HG02642 (cell line): ENCODE data around the gene SEPTIN1.
"Not testable (repeated sequence)": the region's sequence is repeated elsewhere in the genome, so short reads cannot be mapped to it uniquely, and the experiment has no call there.

Source experiments
- ATAC-seq: cut with Tn5 transposase; IDR thresholded peaks from one replicate; pipeline ENCODE4 v1.9.1; 2021; ENCODE audit warnings: mild to moderate bottlenecking; ENCODE audit not compliant: unreplicated experiment, poor library complexity

SEPTIN1 gene

DNA sequence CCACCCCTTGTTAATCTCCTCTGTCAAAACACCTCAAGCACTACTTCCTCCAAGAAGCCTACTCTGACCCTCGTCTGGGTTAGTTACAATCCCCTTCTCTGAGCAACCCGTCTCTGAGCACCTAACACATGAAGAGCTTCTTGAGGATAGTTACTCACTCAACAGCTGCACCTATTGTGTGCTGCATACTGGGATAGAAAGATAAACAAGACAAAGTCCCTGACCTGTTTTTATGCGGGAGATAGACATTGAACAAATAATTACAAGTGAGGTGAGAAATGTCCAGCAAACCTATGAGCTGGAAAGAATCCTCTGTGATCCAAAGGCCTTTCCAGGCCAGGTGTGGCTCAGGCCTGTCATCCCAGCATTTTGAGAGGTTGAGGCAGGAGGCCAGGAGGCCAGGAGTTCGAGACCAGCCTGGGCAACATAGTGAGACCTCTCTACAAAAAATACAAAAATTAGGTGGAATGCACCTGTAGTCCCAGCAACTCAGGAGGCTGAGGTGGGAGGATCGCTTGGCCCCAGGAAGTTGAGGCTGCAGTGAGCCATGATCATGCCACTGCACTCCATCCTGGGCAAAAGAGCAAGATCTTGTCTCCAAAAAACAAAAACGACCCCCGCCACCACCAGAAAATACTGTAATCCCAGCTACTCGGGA, 19.5 kb upstream of the SEPTIN1 start:
- ATAC-seq: no peak

DNA sequence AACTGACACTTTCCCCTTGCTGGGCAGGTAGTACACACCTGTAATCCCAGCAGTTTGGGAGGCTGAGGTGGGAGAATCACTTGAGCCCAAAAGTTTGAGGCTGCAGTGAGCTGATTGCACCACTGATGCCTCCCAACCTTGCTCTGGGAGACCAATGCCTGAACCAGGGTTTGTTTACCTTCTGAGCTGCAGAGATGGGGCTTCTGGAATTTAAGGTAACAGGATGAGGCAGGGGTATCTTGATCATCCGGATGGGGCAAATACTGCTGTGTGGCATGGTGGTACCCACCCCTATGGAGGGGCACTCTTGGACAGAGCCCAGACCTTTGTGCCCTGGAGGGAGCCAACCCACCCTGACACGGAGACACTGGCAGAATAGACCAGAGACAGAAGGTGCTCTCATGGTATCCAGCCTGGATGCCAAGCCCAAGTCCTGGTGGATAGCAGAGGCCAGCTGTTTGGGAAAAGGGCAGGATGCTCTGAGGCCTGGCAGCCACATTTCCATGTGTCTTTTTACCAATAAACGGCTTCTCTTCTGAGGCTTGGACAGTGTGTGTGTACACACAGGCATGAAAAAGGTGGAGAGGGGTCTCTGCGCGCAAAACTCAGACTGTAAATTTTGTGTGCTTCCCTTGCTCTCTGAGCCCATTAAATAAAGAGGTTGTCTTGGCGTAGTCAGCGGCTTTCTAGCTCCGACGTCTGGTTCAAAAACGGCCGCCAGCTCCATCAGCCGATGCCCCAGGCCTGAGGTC, 17.2 kb upstream of the SEPTIN1 start:
- no peak for ATAC-seq

DNA sequence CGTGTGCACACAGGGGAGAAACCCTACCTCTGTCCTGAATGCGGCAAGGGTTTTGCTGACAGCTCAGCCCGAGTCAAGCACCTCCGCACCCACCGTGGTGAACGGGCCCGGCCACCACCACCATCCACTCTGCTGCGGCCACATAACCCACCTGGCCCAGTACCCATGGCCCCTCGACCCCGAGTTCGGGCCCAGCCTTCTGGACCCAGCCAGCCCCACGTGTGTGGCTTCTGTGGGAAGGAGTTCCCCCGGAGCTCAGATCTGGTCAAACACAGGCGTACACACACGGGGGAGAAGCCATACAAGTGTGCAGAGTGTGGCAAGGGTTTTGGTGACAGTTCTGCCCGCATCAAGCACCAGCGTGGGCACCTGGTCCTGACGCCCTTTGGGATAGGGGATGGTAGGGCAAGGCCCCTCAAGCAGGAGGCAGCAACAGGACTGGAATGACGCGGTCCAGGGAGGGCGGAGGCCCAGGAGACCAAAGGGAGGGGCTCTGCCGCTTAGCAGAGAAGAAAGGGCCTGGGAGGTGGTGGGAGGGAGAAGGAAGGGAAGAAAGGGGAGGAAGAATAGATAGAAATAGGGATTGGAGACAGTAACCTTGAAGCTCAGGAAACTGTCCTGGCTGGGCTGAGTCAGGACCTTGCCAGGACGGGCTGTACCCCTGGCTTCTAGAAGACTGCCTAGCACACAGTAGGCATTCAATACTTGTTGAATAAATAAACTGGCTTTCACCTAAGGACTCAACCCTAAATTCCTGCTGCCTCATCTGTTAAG, 16.5 kb upstream of the SEPTIN1 start:
- no peak for ATAC-seq

DNA sequence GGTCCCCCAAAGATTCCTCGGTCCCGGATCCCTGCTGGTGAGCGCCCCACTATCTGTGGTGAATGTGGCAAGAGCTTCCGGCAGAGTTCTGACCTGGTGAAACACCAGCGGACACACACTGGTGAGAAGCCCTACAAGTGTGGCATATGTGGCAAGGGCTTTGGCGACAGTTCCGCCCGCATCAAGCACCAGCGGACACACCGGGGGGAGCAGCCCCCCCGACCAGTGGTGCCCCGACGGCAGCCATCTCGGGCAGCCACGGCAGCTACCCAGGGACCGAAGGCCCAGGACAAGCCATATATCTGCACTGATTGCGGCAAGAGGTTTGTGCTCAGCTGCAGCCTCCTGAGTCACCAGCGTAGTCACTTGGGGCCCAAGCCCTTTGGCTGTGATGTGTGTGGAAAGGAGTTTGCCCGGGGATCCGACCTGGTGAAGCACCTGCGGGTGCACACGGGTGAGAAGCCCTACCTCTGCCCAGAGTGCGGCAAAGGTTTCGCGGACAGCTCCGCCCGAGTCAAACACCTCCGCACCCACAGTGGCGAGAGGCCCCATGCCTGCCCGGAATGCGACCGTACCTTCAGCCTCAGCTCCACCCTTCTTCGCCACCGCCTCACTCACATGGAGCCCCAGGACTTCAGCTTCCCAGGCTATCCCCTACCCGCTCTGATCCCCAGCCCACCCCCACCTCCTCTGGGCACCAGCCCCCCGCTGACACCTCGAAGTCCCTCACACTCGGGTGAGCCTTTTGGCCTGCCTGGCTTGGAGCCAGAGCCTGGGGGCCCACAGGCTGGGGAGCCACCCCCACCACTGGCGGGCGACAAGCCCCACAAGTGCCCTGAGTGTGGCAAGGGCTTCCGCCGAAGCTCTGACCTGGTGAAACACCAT, 15.7 kb upstream of the SEPTIN1 start:
- ATAC-seq: no peak

DNA sequence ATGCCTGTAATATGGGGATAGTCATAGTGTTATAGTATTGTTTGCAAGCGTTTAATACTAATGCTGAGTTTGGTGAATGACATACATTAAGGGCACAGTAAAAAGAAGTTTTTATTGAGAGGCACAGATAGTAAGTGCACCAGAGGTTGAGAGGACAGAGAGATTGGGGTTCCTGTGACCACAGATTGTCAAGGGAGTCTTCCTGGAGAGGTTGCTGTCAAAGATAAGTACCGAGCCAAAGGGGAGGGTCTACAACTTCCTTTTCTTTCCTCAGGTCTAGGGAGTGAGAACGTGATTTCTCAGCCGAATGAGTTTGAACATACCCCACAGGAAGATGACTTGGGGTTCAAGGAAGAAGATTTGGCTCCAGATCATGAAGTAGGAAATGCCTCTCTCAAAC, 14.7 kb upstream of the SEPTIN1 start:
- no peak for ATAC-seq

DNA sequence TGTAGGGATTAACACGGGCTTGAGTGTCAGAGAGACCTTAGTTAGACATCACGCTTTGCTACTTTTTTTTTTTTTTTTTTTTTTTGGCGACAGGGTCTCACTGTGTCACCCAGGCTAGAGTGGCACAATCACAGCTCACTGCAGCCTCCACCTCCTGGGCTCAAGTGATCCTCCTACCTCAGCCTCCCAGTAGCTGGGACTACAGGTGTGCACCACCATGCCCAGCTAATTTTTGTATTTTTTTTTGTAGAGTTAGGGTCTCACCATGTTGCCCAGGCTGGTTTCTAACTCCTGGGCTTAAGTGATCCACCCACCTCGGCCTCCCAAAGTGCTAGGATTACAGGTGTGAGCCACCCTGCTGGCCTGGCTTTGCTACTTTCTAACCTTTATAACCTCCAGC, 14.3 kb upstream of the SEPTIN1 start:
- not testable (repeated sequence) for ATAC-seq

DNA sequence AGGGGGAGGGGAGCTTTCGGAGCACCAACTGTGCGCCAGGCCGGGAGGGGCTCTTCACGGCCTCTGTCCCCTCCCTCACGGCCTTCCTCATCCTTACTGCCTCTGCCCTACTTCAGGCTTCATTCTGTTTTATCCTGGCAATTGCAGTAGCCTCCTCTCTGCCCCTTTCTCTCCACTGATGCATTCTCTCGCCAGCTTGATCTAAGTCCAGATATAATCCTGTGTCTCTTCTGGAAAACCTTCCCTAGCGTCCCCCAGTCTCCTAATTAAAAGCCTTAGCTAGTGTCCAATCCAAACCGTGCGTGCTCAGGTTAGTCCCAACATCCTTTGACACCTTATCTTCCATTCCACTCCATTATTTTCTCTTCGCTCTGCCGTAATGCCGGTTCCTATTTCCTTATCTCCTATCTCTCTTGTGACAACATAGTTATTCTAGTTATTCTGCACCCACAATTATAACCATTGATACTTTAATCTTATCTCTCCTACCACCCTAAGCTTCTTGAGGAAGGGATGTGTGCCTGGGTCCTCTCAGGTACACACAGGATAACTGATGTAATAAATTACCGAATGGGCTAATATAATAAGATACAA, 13.7 kb upstream of the SEPTIN1 start:
- ATAC-seq: no peak

DNA sequence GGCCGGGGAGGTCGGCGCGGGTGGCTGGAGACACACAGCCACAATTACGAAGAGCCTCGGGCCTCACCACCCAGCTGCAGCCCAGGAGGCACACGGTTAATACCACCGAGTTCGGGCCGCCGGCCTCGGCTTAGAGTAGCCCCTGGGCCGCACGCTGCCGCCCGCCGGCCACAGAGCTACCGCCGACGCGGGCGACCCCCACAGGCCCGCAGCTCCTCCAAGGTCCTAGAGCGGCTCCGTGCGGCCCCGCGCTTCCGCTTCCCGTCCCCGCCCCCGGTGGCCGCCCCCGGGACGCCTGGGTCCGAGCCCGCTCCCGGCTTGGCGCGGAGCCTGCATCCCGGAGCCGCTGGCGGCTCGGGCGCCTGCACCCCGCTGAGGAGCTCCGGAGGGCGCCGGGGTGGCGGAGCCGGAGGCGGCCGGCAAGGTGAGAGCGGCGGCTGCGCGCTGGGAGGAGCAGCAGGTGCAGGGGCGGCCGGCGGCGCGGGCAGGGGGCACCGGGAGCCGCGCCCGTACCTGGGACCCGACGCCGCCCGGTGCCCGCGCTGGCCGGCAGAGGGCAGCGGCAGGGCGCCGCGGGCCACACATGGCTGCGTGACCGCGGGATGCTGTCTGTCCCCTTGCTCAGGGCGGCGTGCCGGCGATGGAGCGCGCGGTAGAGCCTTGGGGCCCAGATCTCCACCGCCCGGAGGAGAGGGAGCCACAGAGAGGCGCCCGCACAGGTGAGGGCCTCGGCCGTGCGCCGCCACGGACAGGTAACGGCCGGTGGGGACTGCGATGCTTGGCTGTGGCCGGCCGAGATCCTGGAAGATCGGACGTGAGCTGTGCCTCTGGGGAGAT, 13.0 kb upstream of the SEPTIN1 start, which contains the start of gene ZNF48:
ZNF48 (plus strand) TSS at position 266 of the 837 bp plus-strand sequence; CDS start at position 641, 375 bp downstream.
- ATAC-seq: peak; percentile 76

DNA sequence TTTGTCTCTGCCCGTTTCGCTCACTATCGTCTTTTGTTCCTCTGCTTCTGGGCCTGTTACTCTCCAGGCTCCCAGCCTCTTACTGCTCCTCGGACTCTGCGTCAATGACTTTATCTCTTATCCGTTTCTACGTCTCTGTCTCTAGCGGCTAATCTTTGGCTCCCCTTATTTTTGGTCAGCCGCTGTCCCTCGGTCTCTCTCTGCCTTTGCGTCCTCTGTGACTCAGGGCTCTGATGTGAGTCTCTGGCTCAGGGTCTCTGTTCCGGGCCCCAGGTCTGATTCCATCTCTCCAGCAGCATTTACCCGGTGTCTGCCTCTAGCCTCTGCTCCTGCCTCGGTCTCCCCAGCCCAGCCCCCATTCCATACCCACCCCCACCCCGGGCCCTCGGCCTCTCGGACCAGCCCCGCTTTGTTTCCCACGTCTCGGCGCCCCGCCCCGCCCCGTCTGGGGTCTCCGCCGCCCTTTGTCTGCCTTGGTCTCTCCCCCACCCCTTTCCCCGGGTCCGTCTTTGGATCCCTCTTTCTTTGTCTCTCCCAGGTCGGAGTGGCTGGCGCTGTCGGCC, 12.3 kb upstream of the SEPTIN1 start:
- ATAC-seq: no peak

DNA sequence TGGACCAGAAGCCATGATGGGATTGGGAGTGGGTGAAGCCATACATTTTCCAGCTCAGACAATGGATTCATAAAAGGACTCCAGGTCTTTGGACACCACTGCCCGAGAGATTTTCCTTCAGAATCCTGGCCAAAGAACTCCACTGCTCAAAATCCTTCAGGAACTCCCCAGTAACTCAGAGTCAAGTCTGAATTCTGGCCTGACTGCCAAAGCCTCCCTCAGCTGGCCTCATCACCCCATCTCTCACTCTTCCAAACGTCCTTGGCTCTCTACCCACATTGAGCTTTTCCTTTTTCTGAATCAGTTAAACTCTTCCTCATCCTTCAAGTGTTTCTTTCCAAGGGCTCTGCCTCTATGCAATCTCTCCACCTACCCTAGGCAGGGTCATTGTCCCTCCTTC, 1.2 kb upstream of the SEPTIN1 start:
- no peak for ATAC-seq

DNA sequence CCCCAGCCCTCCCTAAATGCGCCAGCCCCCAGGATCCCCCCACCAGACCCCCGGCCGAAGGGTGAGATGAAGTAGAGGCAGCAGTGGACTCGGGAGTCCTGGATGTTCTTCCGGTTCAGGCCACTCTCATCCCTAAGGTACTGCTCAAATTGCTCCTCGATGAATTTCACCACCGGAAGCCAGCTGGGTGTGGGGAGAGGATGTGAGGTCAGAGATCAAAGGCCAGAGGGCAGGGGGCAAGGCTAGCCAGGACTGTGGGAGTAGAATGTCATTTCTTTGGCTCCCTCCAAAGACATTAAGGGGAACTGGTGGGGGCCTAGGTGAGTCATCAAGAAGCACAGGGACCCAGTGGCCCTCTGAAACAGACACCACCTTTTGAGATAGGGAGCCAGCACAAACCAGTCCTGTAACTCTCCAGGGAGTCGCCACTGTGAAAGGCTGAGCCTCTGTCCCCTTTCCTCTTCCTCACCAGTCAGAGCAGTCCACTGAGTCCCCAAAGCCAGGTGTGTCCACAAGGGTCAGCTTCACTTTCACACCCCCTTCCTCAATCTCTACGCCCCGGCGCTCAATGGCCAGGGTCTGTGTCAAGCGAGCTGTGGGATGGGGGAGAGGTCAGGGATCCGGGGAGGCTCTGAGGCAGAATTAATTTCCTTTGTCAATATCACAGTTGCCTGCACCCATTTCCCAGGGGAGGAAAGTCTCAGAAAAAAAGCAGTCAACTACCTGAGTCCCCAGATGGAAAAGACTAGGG, 895 bp downstream of the SEPTIN1 start:
- no peak for ATAC-seq

DNA sequence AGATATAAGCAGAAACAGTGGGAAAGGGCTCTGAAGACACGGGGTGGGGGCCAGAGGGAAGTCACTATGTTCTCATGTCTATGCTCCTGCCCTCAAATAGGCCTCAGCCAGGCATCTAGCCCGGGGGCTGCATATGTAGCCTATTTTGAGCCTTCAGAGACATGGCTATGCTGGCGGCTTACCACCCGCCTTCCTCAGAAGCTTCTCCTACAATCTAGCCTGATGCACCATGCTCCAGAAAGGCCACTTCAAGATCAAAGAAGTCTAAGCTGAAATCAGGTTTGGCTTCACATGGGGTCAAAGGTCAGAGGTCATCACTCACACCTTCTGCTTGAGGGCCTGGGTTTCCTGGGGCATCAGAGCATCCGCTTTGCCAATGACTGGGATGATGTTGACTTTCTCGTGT, 1.6 kb downstream of the SEPTIN1 start:
- no peak for ATAC-seq

DNA sequence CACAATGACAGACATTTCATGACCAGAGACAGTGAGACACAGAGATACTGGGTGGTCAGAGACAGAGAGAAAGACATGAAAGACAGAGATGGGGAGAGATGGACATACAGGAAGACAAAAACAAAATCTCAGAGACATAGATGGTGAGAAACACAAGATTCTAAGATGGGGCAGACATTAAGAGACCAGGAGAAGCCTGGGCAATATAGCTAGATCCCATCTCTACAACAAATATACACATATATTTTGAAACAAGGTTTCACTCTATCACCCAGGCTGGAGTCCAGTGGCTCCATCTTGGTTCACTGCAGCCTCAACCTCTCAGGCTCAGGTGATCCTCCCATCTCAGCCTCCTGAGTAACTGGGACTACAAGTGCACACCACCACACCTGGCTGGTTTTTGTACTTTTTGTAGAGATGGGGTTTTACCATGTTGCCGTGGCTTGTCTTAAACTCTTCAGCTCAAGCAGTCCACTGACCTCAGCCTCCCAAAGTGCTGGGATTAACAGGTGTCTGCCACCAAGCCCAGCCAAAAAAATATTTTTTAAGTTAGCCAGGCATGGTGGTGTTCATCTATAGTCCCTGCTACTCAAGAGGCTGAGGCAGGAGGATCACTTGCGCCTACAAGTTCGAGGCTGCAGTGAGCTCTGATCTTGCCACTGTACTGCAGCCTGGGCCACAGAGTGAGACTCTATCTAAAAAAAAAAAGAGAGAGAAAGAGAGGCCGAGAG, 2.1 kb downstream of the SEPTIN1 start:
- no peak for ATAC-seq

DNA sequence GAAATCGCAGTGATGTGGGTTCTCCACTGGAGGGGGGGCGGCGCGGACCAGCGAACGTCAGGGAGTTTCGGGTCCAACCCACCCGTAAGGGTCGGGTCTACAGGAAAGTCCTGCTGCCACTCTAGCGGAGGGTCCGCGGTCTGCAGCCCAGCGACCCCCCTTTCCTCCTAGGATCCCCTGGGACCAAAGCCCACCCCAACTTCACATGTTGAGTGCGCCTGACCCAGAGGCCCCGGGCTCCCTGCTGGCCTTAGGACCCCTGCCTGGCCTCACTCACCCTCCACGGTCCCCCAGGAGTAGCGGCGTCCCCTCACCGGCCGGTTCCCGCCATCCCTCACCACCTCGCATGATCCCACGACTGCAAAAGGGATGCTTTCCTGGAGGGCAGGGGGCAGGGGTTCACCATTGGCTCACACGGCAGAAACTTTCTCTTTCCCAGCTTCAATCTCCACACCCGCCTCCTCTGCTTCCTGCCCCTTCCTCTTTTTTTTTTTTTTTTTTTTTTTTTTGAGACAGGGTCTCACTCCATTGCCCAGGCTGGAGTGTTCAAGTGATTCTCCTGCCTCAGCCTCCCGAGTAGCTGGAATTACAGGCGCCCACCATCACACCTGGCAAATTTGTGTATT, 3.1 kb downstream of the SEPTIN1 start:
- ATAC-seq: no peak

DNA sequence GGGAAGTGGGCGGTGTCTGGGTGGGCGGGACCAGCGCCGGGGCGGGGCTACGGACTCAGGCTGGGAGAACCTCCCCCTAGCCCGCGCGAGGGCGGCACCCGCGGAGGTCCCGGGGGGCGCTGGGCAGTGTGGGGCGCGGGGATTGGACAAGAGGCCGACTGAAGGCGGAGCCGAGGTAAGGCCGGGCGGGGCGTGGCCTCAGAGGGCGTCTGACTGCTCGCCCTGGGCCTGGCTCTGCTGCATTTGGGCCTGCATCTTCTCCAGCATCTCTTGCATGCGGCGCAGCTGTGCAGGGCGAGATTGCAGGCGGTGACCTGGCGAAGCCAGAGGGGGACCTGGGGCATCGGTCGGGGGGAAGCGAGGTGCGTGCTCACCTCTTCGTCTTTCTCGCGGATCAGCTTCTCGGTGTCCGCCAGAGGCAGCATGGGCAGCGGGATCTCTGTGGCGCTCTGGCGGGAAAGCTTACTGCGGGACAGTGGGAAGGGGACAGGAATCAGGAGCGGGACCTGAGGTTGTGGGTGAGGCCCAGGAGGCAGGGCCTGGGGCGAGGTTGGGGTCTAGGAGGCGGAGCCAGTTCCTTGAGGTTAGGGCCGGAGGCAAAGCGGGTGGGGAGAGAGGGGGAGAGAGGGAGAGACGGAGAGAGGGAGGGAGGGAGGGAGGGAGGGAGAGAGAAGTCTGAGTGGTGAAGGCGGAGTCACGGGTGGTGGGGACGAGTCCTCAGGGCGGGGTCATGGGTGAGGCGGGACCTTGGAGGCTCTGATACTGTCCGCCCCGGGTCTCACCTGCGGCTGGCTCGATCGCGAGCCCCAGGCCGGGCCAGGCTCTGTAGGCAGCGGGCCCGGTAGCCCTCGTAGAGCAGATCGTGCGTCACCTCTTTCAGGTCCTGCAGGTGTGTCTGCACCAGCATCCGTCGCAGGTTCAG, 3.9 kb downstream of the SEPTIN1 start:
- peak; percentile 88 for ATAC-seq

DNA sequence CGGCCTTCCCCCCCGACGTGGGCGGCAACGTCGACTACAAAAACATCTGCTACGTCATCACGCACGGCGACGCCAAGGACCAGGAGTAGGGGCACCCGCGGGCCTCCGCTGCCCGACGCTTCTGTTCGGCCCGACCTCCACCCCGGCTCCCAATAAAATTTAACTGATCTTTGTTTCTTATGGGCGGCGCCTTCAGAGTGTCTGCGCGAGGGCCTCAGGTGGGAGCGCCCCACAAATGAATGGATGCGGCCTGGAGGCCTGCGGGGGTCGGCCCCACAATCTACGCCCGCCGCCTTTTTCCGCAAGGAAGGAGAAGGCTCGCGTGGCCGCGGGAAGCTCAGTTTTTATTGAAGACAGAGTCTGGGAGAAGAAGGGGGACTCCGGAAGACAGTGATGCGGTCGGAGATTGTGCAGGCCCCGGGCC, 4.5 kb downstream of the SEPTIN1 start:
- ATAC-seq: peak; percentile 53
